SU-DHL-6 (cell line): ENCODE measurements around the gene C19orf81.

Source experiments
- H2AFZ ChIP-seq: fragments of 200-600 bp; sonication (generic); 2 replicates; pipeline ENCODE4 v1.6.1; 2014; ENCODE audit warnings: low read depth, mild to moderate bottlenecking, moderate library complexity, mixed read lengths, antibody characterized with exemption, low read length; ENCODE audit not compliant: severe bottlenecking
- H3F3A ChIP-seq: fragments of 200-600 bp; shearing (Covaris generic); 2 replicates; pipeline ENCODE4 v1.6.0; 2016; ENCODE audit warnings: antibody characterized with exemption, mild to moderate bottlenecking; ENCODE audit not compliant: insufficient read depth
- H3K27ac ChIP-seq: fragments of 200-600 bp; sonication (generic); 2 replicates; pipeline ENCODE4 v1.5.1; 2016; ENCODE audit warnings: low read depth, mild to moderate bottlenecking, low read length, moderate library complexity, mixed read lengths
- H3K27me3 ChIP-seq: fragments of 200-600 bp; sonication (generic), shearing (Covaris generic); 2 replicates; pipeline ENCODE4 v1.6.0; 2014; ENCODE audit warnings: mild to moderate bottlenecking, low read length
- H3K36me3 ChIP-seq: fragments of 200-600 bp; sonication (generic); 2 replicates; pipeline ENCODE4 v1.6.1; 2014; ENCODE audit warnings: mild to moderate bottlenecking, low read length, mixed read lengths
- H3K4me2 ChIP-seq: fragments of 300-600, 200-600 bp; shearing (Covaris generic), sonication (generic); 2 replicates; pipeline ENCODE4 v1.6.0; 2014; ENCODE audit warnings: low read length, low read depth, mild to moderate bottlenecking; ENCODE audit not compliant: poor library complexity, severe bottlenecking
- H3K4me3 ChIP-seq: fragments of 200-600 bp; sonication (generic); 2 replicates; pipeline ENCODE4 v1.5.1; 2014; ENCODE audit warnings: antibody characterized with exemption, low read length, mild to moderate bottlenecking, mixed read lengths; ENCODE audit not compliant: insufficient read depth, poor library complexity, severe bottlenecking
- H3K79me2 ChIP-seq: fragments of 200-600 bp; sonication (generic); 2 replicates; pipeline ENCODE4 v1.6.1; 2014; ENCODE audit warnings: mild to moderate bottlenecking, low read length, moderate library complexity; ENCODE audit not compliant: insufficient read depth
- H3K9ac ChIP-seq: fragments of 200-600 bp; sonication (generic); 2 replicates; pipeline ENCODE4 v1.7.0; 2014; ENCODE audit warnings: mild to moderate bottlenecking, low read length
- H3K9me2 ChIP-seq: fragments of 200-600 bp; sonication (generic); replicated peaks from 2 replicates; pipeline ENCODE4 v1.6.1; 2014; ENCODE audit warnings: low read length; ENCODE audit not compliant: insufficient read depth
- H3K9me3 ChIP-seq: fragments of 200-600 bp; sonication (generic); 2 replicates; pipeline ENCODE4 v1.6.1; 2014; ENCODE audit warnings: low read length, mixed read lengths; ENCODE audit not compliant: insufficient read depth
- H4K20me1 ChIP-seq: fragments of 200-600 bp; sonication (generic); 2 replicates; pipeline ENCODE4 v1.6.1; 2014; ENCODE audit warnings: low read depth, mild to moderate bottlenecking, antibody characterized with exemption, low read length, moderate library complexity, mixed read lengths
- EZH2phosphoT487 ChIP-seq: fragments of 200-600 bp; sonication (generic), shearing (Covaris generic); conservative IDR thresholded peaks from 2 replicates; pipeline ENCODE4 v1.6.1; 2018; ENCODE audit warnings: mild to moderate bottlenecking, antibody characterized with exemption, low read length, moderate library complexity, mixed read lengths
- TF ChIP-seq, protein P1 (sequence below): fragments of 200-600 bp; sonication (generic); IDR thresholded peaks from one replicate; pipeline ENCODE4 v1.5.1; 2017; ENCODE audit warnings: antibody characterized with exemption, mild to moderate bottlenecking, low read length, moderate library complexity; ENCODE audit not compliant: insufficient read depth, poor library complexity, severe bottlenecking

Gene C19orf81

DNA sequence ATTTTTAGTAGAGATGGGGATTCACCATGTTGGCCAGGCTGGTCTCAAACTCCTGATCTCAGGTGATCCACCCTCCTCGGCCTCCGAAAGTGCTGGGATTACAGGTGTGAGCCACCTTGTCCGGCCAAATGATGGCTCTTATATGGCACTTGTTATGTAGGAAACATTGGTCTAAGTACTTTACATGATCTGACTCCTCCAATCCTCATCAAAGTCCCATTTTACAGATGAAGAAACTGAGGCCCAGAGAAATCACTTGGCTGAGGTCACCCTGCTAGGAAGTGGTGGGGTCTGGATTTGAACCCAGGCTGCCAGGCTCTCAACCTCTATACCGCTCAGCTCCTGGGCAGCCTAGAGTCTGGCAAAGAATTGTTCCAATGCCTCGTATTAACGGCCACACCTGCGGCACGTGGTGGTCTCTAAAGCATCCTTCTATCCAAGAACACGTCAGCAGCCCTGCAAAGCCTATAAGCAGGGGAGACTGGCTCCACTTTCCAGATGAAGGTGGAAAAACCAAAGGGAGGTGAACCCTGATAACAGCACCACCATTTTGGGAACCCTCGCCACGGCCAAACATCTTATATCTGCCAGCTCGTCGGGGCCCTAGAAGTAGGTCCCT lies 52.2 kb downstream of the C19orf81 start:
- no peaks in the 10 kb centered on the region for H4K20me1 ChIP-seq
- no peaks in the 10 kb centered on the region for H3K79me2 ChIP-seq
- H3K9me2 ChIP-seq: no peaks in the 10 kb centered on the region
- TF ChIP-seq, protein P1, sequence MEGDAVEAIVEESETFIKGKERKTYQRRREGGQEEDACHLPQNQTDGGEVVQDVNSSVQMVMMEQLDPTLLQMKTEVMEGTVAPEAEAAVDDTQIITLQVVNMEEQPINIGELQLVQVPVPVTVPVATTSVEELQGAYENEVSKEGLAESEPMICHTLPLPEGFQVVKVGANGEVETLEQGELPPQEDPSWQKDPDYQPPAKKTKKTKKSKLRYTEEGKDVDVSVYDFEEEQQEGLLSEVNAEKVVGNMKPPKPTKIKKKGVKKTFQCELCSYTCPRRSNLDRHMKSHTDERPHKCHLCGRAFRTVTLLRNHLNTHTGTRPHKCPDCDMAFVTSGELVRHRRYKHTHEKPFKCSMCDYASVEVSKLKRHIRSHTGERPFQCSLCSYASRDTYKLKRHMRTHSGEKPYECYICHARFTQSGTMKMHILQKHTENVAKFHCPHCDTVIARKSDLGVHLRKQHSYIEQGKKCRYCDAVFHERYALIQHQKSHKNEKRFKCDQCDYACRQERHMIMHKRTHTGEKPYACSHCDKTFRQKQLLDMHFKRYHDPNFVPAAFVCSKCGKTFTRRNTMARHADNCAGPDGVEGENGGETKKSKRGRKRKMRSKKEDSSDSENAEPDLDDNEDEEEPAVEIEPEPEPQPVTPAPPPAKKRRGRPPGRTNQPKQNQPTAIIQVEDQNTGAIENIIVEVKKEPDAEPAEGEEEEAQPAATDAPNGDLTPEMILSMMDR: no peak
- no peak for TF ChIP-seq EZH2phosphoT487
- H3F3A ChIP-seq: no peaks in the 10 kb centered on the region
- H3K9ac ChIP-seq: no peak overlapping the region
- no peak overlapping the region for H3K27ac ChIP-seq
- H3K4me2 ChIP-seq: no peak overlapping the region
- no peaks in the 10 kb centered on the region for H3K9me3 ChIP-seq
- no peaks in the 10 kb centered on the region for H3K27me3 ChIP-seq
- no peak overlapping the region for H2AFZ ChIP-seq
- no peak overlapping the region for H3K4me3 ChIP-seq
- no peaks in the 10 kb centered on the region for H3K36me3 ChIP-seq

DNA sequence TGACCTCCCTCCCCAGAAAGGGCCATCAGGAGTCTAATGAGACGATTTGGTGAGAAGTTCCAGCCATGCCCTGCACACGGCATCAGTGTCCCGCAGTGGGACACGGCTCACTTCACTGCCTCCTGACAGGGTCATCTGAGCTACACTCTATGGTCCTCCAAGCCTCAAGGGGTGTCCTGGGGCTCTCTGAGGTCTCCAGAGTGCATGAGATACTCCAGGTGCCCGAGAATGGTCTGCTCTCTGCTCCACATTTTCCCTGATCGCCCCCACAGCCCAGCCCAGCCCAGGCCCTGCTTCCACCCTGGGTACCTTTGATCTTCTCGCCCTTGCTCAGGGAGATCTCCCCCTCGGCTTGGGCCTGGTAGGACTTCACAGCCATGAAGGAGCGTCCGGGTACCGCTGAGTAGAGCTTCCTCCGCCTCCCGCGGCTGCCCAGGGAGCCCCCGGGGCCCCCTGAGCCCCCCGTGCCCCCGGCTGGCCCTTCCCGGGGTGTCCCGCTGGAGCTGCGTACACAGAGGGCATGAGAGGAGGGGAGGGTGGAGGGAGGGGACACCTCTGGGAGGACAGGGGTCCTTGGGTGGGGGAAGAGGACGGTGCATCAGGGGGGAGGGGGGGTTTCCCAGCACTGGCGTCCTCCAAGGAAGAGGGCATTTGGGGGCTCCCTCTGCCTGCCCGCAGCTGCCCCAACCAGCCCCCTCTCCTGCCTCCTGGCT lies 53.1 kb downstream of the C19orf81 start:
- Histone ChIP-seq H3F3A (no peaks in the 10 kb centered on the region), H3K9me2 (no peaks in the 10 kb centered on the region), H3K27ac (no peak overlapping the region), H4K20me1 (no peaks in the 10 kb centered on the region), H3K9ac (no peak overlapping the region), H3K4me3 (no peak overlapping the region), H3K79me2 (no peaks in the 10 kb centered on the region), H3K36me3 (no peaks in the 10 kb centered on the region), H2AFZ (no peak overlapping the region), H3K27me3 (no peaks in the 10 kb centered on the region), H3K9me3 (no peaks in the 10 kb centered on the region), H3K4me2 (no peak overlapping the region)
- TF ChIP-seq EZH2phosphoT487: no peak
- TF ChIP-seq, protein P1: no peak

DNA sequence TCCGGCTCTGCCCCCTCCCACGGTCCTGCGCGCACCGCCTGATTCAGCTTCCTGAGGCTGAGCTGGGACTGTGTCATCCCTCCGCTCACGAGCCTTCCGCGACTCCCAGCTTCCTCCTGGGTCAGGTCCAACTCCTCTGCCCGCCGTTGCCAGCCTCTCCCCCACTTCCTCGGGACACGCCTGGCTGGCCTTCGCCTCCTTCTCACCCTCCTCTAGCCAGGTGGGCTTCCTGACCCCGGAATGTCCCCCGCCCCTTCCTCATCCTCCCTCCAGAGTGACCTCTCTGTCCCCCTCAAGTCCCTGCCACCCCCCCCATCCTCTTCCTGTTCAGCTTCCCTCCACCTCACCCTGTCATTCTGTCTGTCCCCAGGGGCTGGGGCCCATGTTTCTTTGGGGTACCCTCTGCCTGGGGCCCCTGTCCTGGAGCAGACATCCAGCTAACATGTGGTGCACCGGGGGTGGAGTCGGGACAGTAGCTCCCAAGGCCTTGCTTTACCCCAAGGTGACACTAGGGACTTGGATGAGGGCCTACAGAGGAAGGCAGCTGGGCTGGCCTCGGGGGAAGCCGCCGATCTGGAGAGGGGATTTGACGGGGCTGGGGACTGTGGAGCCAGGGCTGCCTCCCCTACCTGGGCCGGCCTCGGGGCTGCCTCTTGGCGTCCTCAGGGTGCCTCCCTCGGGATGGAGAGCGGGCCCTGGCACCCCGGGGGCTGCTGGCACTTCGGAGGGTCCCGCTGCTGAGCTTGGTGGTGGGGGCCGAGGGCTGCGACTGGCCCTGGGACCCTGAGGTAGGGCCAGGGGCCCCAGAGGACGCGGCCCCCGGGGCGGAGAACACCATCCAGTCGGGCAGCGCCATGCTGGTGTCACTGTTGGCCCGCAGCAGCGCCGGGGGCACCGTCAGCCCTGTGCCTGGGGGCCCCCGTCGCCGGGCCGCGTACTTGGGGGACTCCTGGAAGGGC lies 53.9 kb downstream of the C19orf81 start:
- H3F3A ChIP-seq: no peaks in the 10 kb centered on the region
- no peak overlapping the region for H3K4me3 ChIP-seq
- H3K9me3 ChIP-seq: no peaks in the 10 kb centered on the region
- TF ChIP-seq EZH2phosphoT487: no peak
- TF ChIP-seq, protein P1: no peak
- no peaks in the 10 kb centered on the region for H3K27me3 ChIP-seq
- no peak overlapping the region for H3K27ac ChIP-seq
- no peaks in the 10 kb centered on the region for H3K79me2 ChIP-seq
- no peaks in the 10 kb centered on the region for H3K9me2 ChIP-seq
- H3K9ac ChIP-seq: no peak overlapping the region
- H3K36me3 ChIP-seq: no peaks in the 10 kb centered on the region
- no peaks in the 10 kb centered on the region for H4K20me1 ChIP-seq
- H2AFZ ChIP-seq: no peak overlapping the region
- H3K4me2 ChIP-seq: no peak overlapping the region
